Adipose tissue (tissue), 3 donors: ENCODE data around the gene SCN7A. TPM values are rescaled to one million over a fixed set of nuclear protein-coding genes. Genes with fewer than 3 reads are reported as not detected.

Source experiments
- H3K27ac ChIP-seq: one replicate; pipeline ENCODE4 v1.5.1; 2013; ENCODE audit warnings: low read depth, low read length
- WGBS, 3 donors: extraction: QIAGEN DNeasy Blood & Tissue Kit; methylation state at CpG; one replicate each; pipeline ENCODE4 v1.1.7; 2013; 5-methylcytosine and 5-hydroxymethylcytosine counted together
- polyA plus RNA-seq, 3 donors: library from polyadenylated mRNA; stranded (reverse); fragments of 200-250 nt; gene quantifications; one replicate each; pipeline ENCODE4 v1.2.3, GENCODE V29; 2013
- donor health status: healthy with polysubstance abuse.
- donor health status: Bipolar disorder and iron deficiency.
- donor health status: healthy.

Gene SCN7A
- polyA plus RNA-seq = 1 to 10 TPM in 2 of 3 donors, under 1 TPM in 1; 0.80 to 2.5 (median 1.9) TPM

DNA sequence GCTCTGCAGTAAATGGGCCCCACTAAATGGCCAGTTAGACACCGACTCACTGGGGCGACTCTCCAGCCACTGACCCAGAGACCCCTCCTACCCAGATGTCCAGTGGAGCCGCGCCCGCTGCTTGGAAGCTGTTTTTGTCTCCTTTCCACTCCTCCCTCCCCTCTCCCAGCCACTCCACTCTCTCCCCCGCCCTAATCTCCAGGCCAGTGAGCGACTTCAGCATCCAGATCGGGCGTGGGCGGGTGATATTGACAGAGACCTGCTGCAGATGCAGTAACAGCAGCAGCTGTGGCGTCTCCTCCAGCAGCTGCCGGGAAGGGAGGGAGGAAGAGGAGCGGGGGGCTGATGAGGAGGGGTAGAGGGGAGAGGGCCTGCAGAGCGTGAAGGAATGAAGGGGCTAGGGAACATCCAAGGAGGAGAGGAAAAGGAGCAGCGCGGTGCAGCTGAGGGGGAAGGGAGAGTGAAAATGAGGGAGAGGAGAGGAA, at the start of gene SCN7A:
SCN7A (minus strand) TSS at position 110 of the 485 bp plus-strand sequence. CDS start 16,553 bp downstream, outside the sequence.
- 7 to 16% (median 14%) methylated on average over 16 of the region's 16 CpGs for WGBS, 3 donors
- no peak within 1 kb of the TSS for H3K27ac ChIP-seq

GRCh38 chr2:166539340-166540162, 45.5 kb upstream of the SCN7A start:
- no peak overlapping the region for H3K27ac ChIP-seq
- 29 to 30% (median 30%) methylated on average over 9 of the region's 9 CpGs for WGBS, 3 donors

DNA sequence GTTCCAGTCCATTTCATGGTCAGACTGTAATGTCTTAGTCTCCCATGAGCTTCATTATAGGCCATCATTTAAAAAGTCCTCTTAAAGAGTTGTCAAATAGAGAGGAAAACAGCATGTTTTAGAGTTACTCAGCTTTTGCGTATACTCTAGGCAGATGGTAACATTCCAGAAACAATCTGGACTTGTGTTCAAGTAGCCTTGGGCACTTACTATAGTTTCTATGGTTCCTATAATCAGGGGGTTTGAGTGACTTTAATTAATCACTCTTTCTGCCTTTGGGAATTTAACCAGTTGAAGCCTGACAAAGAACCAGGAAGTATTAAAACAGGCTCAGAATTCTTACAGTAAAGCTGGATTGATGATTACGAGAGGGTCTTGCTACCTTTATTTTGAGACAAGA, 42.1 kb upstream of the SCN7A start:
- no peak overlapping the region for H3K27ac ChIP-seq
- WGBS, 3 donors = 79 to 91% (median 90%) methylated on average over 2 of the region's 2 CpGs

GRCh38 chr2:166521155-166521554, 27.1 kb upstream of the SCN7A start:
- no peak overlapping the region for H3K27ac ChIP-seq
- 23 to 69% (median 54%) methylated on average over 3 of the region's 3 CpGs for WGBS, 3 donors

DNA sequence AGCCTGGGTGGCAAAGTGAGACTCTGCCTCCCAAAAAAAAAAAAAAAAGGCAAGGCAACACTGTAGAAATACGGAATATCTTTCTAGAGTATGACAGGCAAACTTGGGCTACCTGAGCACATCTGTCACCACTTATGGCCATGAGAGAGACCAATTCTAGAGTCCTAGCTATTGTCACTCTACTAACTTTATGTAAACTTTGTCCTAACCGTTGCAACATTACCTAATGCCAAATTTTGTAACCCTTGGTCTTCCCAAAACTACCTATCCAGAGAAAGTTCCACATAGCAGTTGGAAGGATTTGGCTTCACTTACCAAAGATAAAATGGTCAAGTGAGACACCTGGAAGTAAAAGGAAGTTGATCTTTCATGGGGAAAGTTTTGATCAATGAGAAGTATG, 26.6 kb upstream of the SCN7A start:
- 42 to 74% (median 72%) methylated on average over 2 of the region's 2 CpGs for whole genome bisulfite sequencing, 3 donors
- no peak overlapping the region for H3K27ac ChIP-seq

- H3K27ac ChIP-seq = no peak overlapping the region
- 57 to 66% (median 60%) methylated on average over 10 of the region's 10 CpGs for WGBS, 3 donors
Measured at GRCh38 chr2:166519391-166519962, 25.4 kb upstream of the SCN7A start.

DNA sequence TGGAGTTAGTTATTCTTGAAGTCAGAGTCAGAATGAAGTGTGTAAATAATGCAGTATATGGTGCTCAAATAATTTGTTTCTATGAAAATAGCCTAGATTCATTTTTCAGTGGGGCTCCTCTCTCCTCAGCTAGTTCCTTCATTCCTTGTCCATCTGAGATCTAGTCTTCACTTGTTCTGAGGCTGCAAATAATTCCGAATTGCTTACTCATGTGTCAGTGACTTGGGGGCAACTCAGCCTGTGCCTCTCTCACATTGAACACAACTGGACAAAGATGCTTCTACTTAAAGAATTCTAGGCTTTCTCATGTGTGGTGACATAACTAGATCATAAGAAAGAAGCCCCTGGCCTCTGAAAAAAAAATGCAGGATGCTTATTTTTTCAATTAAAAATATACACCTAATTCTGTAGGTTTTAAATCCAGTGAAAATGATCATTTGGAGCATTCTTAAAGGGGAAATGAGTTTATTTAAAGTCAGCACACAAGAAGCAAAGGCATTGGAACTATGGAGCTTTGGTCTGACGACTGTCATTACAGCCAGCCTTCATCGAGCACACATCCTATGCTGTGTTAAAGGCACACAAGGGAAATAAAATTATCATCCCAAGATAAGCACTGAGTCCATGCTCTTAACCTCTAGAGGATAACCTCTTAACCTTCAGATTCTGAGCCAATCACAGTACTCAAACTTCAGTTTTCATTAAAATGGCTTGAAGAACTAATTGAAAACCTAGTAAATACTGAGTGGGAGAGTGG, 24.8 kb upstream of the SCN7A start:
- WGBS, 3 donors = 62 to 71% (median 63%) methylated on average over 3 of the region's 3 CpGs
- no peak overlapping the region for H3K27ac ChIP-seq

DNA sequence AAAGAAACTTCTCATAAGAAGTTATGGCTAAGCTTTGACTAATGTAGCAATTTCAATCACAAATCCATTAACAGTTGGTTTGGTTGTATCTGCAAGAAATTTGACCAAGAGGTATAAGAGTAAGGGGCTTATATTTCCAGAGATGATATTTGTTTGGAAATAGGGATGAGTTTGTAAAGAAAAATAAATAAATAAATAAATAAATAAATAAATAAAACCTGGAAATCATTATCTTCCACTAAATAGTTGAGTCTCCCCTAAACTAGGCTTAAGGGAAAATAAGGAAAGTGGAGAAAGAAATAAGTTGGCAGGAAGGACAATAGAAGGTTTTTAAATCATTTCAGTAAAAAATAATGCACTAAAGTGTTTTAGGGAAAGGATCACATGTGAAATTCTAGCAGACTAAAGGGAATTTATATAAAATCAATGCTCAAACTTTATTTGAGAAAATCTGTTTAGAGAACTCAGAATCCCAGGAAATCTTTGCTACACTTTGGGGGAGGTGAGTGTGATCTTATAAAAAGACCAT, 23.5 kb upstream of the SCN7A start:
- no peak overlapping the region for H3K27ac ChIP-seq

- WGBS, 3 donors = 3 to 8% (median 5%) methylated on average over 2 of the region's 2 CpGs
- H3K27ac ChIP-seq = no peak overlapping the region
Measured at GRCh38 chr2:166516712-166517303, 22.8 kb upstream of the SCN7A start.

DNA sequence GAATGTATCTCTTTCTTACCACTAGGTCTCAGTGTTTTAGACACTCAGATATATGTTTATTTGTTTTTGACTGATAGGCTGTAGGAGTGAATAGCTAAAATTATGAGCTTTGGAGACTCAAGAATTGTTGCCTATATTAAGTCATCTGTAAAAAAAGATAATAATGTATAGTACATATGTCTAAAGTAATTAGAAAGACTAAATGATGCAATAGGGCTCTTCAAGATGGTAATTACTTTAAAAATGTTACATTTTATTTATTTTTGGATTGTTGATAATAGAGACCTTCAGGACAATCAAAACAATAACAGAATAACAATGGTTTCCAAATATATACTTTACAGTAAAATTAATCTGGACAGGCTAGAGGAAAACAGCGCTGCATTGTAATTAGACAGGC, 19.9 kb upstream of the SCN7A start:
- H3K27ac ChIP-seq = no peak overlapping the region
- WGBS, 3 donors = 85 to 94% (median 93%) methylated on average over 1 of the region's 1 CpG

GRCh38 chr2:166499281-166499680, 5.2 kb upstream of the SCN7A start:
- 89 to 98% (median 94%) methylated on average over 1 of the region's 1 CpG for WGBS, 3 donors
- no peak overlapping the region for H3K27ac ChIP-seq

DNA sequence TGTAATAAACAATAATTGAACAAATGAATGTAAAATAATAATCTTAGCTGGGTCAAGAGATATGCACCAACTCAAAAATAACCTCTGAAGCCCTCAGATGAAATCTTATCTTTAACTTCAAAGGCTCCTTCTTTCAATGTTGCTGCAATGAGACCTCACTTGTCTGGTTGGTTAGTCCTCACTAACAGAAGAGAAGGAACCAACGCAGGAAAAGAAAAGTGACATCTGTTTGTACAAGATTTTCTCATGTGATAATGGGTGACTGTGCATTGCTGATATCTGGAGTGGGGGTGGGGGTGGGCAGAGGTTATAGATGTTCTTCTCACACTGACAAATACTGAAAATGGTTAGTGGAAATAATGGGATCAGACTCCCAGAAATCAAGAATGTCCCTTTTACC, 2.6 kb downstream of the SCN7A start:
- no peak overlapping the region for H3K27ac ChIP-seq
- 30 to 69% (median 41%) methylated on average over 1 of the region's 1 CpG for WGBS, 3 donors

- 43 to 93% (median 43%) methylated on average over 1 of the region's 1 CpG for WGBS, 3 donors
- H3K27ac ChIP-seq = no peak overlapping the region
Measured at GRCh38 chr2:166487171-166487570, 6.9 kb downstream of the SCN7A start.

- H3K27ac ChIP-seq = no peak overlapping the region
- WGBS, 3 donors = 60 to 74% (median 70%) methylated on average over 5 of the region's 5 CpGs
Measured at GRCh38 chr2:166485558-166486178, 8.4 kb downstream of the SCN7A start.

DNA sequence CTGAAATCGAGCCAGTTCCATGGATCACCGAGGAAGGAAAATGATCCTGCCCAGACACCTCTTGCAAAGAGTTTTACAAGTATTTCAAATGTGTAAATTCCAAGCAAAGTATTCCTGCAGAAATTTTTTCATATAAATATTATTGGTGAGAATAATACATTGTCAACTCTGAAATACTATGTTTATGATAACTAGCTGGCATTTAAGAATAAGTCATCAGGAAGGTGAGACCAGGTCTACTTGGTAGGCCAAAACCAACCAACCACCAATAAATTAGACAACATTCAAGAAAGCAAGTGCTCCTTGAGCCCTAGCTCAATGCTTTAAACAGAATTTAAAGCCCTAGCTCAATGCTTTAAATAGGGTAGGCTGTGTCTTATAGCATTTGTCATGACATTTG, 21.7 kb downstream of the SCN7A start:
- WGBS, 3 donors = 85 to 99% (median 89%) methylated on average over 2 of the region's 2 CpGs
- H3K27ac ChIP-seq = no peak overlapping the region

- WGBS, 3 donors = 51 to 83% (median 51%) methylated on average over 5 of the region's 5 CpGs
- H3K27ac ChIP-seq = no peak overlapping the region
Measured at GRCh38 chr2:166468124-166469024, 25.7 kb downstream of the SCN7A start.

- WGBS, 3 donors = 77 to 97% (median 82%) methylated on average over 1 of the region's 1 CpG
Measured at GRCh38 chr2:166464187-166464586, 29.9 kb downstream of the SCN7A start.

More at GRCh38 chr2:166464187-166464586, 29.9 kb downstream of the SCN7A start:
- H3K27ac ChIP-seq = no peak overlapping the region
